Natural killer cell (primary cell): ENCODE measurements around the gene COL8A2. TPM values are rescaled to one million over a fixed set of nuclear protein-coding genes. Genes with fewer than 3 reads are reported as not detected.

Experiments used
- ATAC-seq, 3 donors: fragments of 150-1000 bp in 2 of 3; fragments of 200-7000 bp in 1 of 3; cut with Tn5 transposase; 1 replicate in 1 of 3; 2 replicates in 2 of 3; pipeline ENCODE4 v1.10.0; 2021; ENCODE audit warnings: mild to moderate bottlenecking in 2 of 3, moderate library complexity in 2 of 3
- DNase-seq, 2 donors: peaks; one replicate each; pipeline versions ENCODE4 v3.0.0 to v3.0.0-alpha.2; 2013 to 2021; ENCODE audit warnings: mixed read lengths in 1 of 2
- H3K27ac ChIP-seq: one replicate; pipeline ENCODE4 v1.5.1; 2013; ENCODE audit warnings: mild to moderate bottlenecking, low read length
- H3K27me3 ChIP-seq: one replicate; pipeline ENCODE4 v1.6.1; 2013; ENCODE audit warnings: low read length; ENCODE audit not compliant: control insufficient read depth, insufficient read depth
- H3K36me3 ChIP-seq: one replicate; pipeline ENCODE4 v1.6.1; 2013; ENCODE audit warnings: low read length; ENCODE audit not compliant: control insufficient read depth, insufficient read depth
- H3K4me1 ChIP-seq: one replicate; pipeline ENCODE4 v1.6.1; 2013; ENCODE audit warnings: low read length; ENCODE audit not compliant: control insufficient read depth, insufficient read depth
- H3K4me3 ChIP-seq: one replicate; pipeline ENCODE4 v1.5.1; 2013; ENCODE audit warnings: low read length
- H3K9me3 ChIP-seq: one replicate; pipeline ENCODE4 v1.6.1; 2013; ENCODE audit warnings: low read length; ENCODE audit not compliant: control insufficient read depth, insufficient read depth
- H3K27ac Mint-ChIP-seq, 2 donors: one replicate each; pipeline ENCODE4 v1.8.0; 2022; ENCODE audit warnings: mild to moderate bottlenecking in 2 of 2, mixed read lengths in 2 of 2, moderate library complexity in 1 of 2
- H3K27me3 Mint-ChIP-seq, 2 donors: one replicate each; pipeline ENCODE4 v1.8.0; 2022; ENCODE audit warnings: low read depth in 2 of 2, mixed read lengths in 2 of 2
- H3K36me3 Mint-ChIP-seq: one replicate; pipeline ENCODE4 v1.8.0; 2022; ENCODE audit warnings: mixed read lengths
- H3K4me1 Mint-ChIP-seq, 2 donors: one replicate each; pipeline ENCODE4 v1.8.0; 2022; ENCODE audit warnings: mixed read lengths in 2 of 2
- H3K4me3 Mint-ChIP-seq: one replicate; pipeline ENCODE4 v1.8.0; 2022; ENCODE audit warnings: mild to moderate bottlenecking, moderate library complexity, mixed read lengths
- H3K9me3 Mint-ChIP-seq, 2 donors: one replicate each; pipeline ENCODE4 v1.8.0; 2022; ENCODE audit warnings: mixed read lengths in 2 of 2
- CTCF ChIP-seq: fragments of 200-600 bp; IDR thresholded peaks from one replicate; pipeline ENCODE4 v1.8.0; 2022; ENCODE audit warnings: antibody characterized with exemption
- WGBS: methylation state at CpG from one replicate; pipeline ENCODE4 v1.1.7; 2013; ENCODE audit warnings: missing lambda C conversion rate; ENCODE audit not compliant: insufficient coverage; 5-methylcytosine and 5-hydroxymethylcytosine counted together
- intact Hi-C: fragments of 100-400 bp; cut with micrococcal nuclease; formaldehyde crosslinking; loops from one replicate; pipeline ENCODE4 v1.14.2; 2022
- total RNA-seq, 4 donors: library from RNA; stranded (reverse); fragments of 120-200 nt in 1 of 4; gene quantifications; one replicate each; pipeline versions ENCODE4 v1.2.3 to v1.2.4, GENCODE V29; 2013 to 2022

Gene COL8A2
- total RNA-seq, 3 donors from 2014 or later (not counting 1 experiment from before 2014, with no cell fraction given), result 0.09 to 0.20 (median 0.14) TPM

- intact Hi-C loops, result no loop called here
- no peaks in the 10 kb centered on the region for H3K27me3 ChIP-seq
- H3K36me3 ChIP-seq, result peaks cover 32% of the 10 kb centered on the region
- H3K9me3 ChIP-seq, result no peaks in the 10 kb centered on the region
- H3K4me1 Mint-ChIP-seq, result peaks cover 0 to 13% of the 10 kb centered on the region in 2 donors
- no peak overlapping the region for H3K27ac Mint-ChIP-seq
- 87% methylated on average over 5 of the region's 5 CpGs for WGBS
- no peaks in the 10 kb centered on the region for H3K4me1 ChIP-seq
- H3K9me3 Mint-ChIP-seq, result no peaks in the 10 kb centered on the region
- no peak overlapping the region for H3K4me3 ChIP-seq
- H3K27me3 Mint-ChIP-seq, result no peaks in the 10 kb centered on the region
- H3K4me3 Mint-ChIP-seq, result no peak overlapping the region
- no peak for TF ChIP-seq CTCF
- DNase-seq, result no peak
- no peaks in the 10 kb centered on the region for H3K36me3 Mint-ChIP-seq
- H3K27ac ChIP-seq, result no peak overlapping the region
- no peak for ATAC-seq
Observed at GRCh38 chr1:36137226-36137625, 12.2 kb upstream of the COL8A2 start.

GRCh38 chr1:36136535-36136934 is 11.5 kb upstream of the COL8A2 start:
- Histone ChIP-seq H3K4me3 (no peak overlapping the region), H3K9me3 (no peaks in the 10 kb centered on the region), H3K36me3 (peaks cover 32% of the 10 kb centered on the region), H3K27ac (no peak overlapping the region), H3K4me1 (no peaks in the 10 kb centered on the region), H3K27me3 (no peaks in the 10 kb centered on the region)
- intact Hi-C loops, result no loop called here
- peaks cover 0 to 8% of the 10 kb centered on the region in 2 donors for H3K4me1 Mint-ChIP-seq
- no peak for ATAC-seq
- DNase-seq, result no peak
- no peaks in the 10 kb centered on the region for H3K27me3 Mint-ChIP-seq
- no peak for TF ChIP-seq CTCF
- no peaks in the 10 kb centered on the region for H3K9me3 Mint-ChIP-seq
- WGBS, result 100% methylated on average over 1 of the region's 1 CpG
- no peaks in the 10 kb centered on the region for H3K36me3 Mint-ChIP-seq
- H3K4me3 Mint-ChIP-seq, result no peak overlapping the region
- no peak overlapping the region for H3K27ac Mint-ChIP-seq

GRCh38 chr1:36135796-36136195 is 10.8 kb upstream of the COL8A2 start:
- DNase-seq (no peak), ATAC-seq (no peak)
- intact Hi-C loops, result no loop called here
- Mint-ChIP-seq H3K36me3 (no peaks in the 10 kb centered on the region), H3K27ac (peak overlapping the region in 1 of 2 donors; percentile 48), H3K4me1 (peaks cover 0 to 8% of the 10 kb centered on the region in 2 donors), H3K27me3 (no peaks in the 10 kb centered on the region), H3K4me3 (no peak overlapping the region), H3K9me3 (no peaks in the 10 kb centered on the region)
- Histone ChIP-seq H3K27ac (no peak overlapping the region), H3K36me3 (peaks cover 32% of the 10 kb centered on the region), H3K4me3 (no peak overlapping the region), H3K9me3 (no peaks in the 10 kb centered on the region), H3K27me3 (no peaks in the 10 kb centered on the region), H3K4me1 (no peaks in the 10 kb centered on the region)
- no peak for TF ChIP-seq CTCF

- Histone ChIP-seq H3K27ac (no peak overlapping the region), H3K36me3 (peaks cover 32% of the 10 kb centered on the region), H3K27me3 (no peaks in the 10 kb centered on the region), H3K9me3 (no peaks in the 10 kb centered on the region), H3K4me1 (no peaks in the 10 kb centered on the region), H3K4me3 (no peak overlapping the region)
- 84% methylated on average over 5 of the region's 6 CpGs for WGBS
- Mint-ChIP-seq H3K27me3 (no peaks in the 10 kb centered on the region), H3K4me1 (peaks cover 0 to 8% of the 10 kb centered on the region in 2 donors), H3K9me3 (no peaks in the 10 kb centered on the region), H3K36me3 (no peaks in the 10 kb centered on the region), H3K27ac (peak overlapping the region in 1 of 2 donors; percentile 48), H3K4me3 (no peak overlapping the region)
- DNase-seq (no peak), ATAC-seq (no peak)
- intact Hi-C loops, result no loop called here
- no peak for TF ChIP-seq CTCF
Observed at GRCh38 chr1:36135330-36135667, 10.3 kb upstream of the COL8A2 start.
